IMR-90 (cell line): ENCODE data around the gene HAUS7.

Experiments used
- MXI1 ChIP-seq: IDR thresholded peaks from 2 replicates; pipeline ENCODE4 v1.6.1; 2012; ENCODE audit warnings: low read depth, mild to moderate bottlenecking, low read length, moderate library complexity, borderline replicate concordance
- POLR2A ChIP-seq: IDR thresholded peaks from 2 replicates; pipeline ENCODE4 v1.6.1; 2012; ENCODE audit warnings: mild to moderate bottlenecking, low read depth, low read length
- RAD21 ChIP-seq: IDR thresholded peaks from 2 replicates; pipeline ENCODE4 v1.6.1; 2012; ENCODE audit warnings: low read length, improper control_type of control experiment
- RCOR1 ChIP-seq: IDR thresholded peaks from 2 replicates; pipeline ENCODE4 v1.6.1; 2012; ENCODE audit warnings: mild to moderate bottlenecking, low read length, improper control_type of control experiment; ENCODE audit not compliant: insufficient replicate concordance
- RFX5 ChIP-seq: IDR thresholded peaks from 2 replicates; pipeline ENCODE4 v1.8.0; 2012; ENCODE audit warnings: low read depth, mild to moderate bottlenecking, low read length, moderate library complexity
- TF ChIP-seq, protein P1 (sequence below): conservative IDR thresholded peaks from 2 replicates; pipeline ENCODE4 v1.5.1; 2012; ENCODE audit warnings: mild to moderate bottlenecking, low read depth, low read length, improper control_type of control experiment

DNA sequence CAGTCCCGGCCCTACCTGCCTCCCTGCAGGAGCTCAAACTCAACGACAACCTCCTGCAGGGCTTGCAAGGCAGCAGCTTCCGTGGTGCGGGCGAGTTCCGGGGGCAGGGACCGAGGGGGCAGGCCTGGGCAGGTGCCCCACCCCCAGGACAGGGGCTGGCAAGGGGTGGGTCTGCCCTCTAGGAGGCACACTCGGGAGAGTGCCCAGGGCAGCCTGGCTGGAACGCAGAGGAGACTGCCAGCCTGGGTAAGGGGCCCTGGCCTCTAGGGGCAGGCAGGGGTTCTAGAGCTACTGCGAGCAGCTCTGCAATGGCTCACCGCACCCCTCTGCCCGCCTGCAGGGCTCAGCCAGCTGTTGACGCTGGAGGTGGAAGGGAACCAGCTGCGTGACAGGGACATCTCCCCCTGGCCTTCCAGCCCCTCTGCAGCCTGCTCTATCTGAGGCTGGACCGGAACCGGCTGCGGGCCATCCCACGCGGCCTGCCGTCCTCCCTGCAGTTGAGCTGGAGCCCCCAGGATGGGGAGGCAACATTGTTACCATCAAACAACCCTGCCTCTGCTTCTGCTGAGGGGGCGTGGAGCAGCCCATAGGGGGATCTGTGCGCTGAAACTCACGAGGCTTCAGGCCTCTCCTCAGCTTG lies 12.1 kb upstream of the HAUS7 start:
- TF ChIP-seq RFX5 = no peak
- no peak for TF ChIP-seq POLR2A
- TF ChIP-seq MXI1 = no peak
- no peak for TF ChIP-seq RCOR1
- no peak for TF ChIP-seq RAD21
- TF ChIP-seq, protein P1, sequence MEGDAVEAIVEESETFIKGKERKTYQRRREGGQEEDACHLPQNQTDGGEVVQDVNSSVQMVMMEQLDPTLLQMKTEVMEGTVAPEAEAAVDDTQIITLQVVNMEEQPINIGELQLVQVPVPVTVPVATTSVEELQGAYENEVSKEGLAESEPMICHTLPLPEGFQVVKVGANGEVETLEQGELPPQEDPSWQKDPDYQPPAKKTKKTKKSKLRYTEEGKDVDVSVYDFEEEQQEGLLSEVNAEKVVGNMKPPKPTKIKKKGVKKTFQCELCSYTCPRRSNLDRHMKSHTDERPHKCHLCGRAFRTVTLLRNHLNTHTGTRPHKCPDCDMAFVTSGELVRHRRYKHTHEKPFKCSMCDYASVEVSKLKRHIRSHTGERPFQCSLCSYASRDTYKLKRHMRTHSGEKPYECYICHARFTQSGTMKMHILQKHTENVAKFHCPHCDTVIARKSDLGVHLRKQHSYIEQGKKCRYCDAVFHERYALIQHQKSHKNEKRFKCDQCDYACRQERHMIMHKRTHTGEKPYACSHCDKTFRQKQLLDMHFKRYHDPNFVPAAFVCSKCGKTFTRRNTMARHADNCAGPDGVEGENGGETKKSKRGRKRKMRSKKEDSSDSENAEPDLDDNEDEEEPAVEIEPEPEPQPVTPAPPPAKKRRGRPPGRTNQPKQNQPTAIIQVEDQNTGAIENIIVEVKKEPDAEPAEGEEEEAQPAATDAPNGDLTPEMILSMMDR = no peak
